ENCODE results near the gene DLL3. TPM values are rescaled to one million over a fixed set of nuclear protein-coding genes. Genes with fewer than 3 reads are reported as not detected.

DLL3 gene
- total RNA-seq, 4 donors from 2014 or later, result not detected

DNA sequence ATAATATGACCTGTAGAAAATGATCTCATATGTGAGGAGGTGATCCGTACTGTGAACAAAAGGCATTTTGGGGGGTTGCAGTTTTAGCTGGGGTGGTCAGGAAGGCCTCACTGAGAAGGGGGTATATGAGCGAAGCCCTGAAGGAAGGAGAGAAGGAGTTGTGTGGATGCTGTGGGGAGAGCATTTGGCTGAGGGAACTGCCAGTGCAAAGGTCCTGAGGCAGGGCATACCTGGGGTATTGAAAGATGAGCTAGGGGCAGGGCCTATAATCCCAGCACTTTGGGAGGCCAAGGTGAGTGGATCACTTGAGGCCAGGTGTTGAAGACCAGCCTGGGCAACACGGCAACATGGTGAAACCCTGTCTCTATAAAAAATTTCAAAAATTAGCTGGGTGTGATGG lies 18.7 kb downstream of the DLL3 start:
- WGBS, 2 donors (ENCODE audit: low coverage in 1 of 2), result 49 to 77% methylated on average over 2 to 3 of the region's 3 CpGs
- no peak for TF ChIP-seq EP300 (IDR thresholded peaks at IDR 0.05; ENCODE audit: low read depth)
- TF ChIP-seq POLR2AphosphoS5 (IDR thresholded peaks at IDR 0.05), result no peak
- TF ChIP-seq, protein P1, sequence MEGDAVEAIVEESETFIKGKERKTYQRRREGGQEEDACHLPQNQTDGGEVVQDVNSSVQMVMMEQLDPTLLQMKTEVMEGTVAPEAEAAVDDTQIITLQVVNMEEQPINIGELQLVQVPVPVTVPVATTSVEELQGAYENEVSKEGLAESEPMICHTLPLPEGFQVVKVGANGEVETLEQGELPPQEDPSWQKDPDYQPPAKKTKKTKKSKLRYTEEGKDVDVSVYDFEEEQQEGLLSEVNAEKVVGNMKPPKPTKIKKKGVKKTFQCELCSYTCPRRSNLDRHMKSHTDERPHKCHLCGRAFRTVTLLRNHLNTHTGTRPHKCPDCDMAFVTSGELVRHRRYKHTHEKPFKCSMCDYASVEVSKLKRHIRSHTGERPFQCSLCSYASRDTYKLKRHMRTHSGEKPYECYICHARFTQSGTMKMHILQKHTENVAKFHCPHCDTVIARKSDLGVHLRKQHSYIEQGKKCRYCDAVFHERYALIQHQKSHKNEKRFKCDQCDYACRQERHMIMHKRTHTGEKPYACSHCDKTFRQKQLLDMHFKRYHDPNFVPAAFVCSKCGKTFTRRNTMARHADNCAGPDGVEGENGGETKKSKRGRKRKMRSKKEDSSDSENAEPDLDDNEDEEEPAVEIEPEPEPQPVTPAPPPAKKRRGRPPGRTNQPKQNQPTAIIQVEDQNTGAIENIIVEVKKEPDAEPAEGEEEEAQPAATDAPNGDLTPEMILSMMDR (IDR thresholded peaks at IDR 0.05), result no peak
- no peak for TF ChIP-seq POLR2A (IDR thresholded peaks at IDR 0.05)
- no peaks in the 10 kb centered on the region for H3K9me3 ChIP-seq
- DNase-seq, result no peak
- no peak overlapping the region for H3K27ac ChIP-seq
- H3K36me3 ChIP-seq, result no peaks in the 10 kb centered on the region
- intact Hi-C loops (cut with DNase I; ENCODE audit: low total_unique reads) (no loop called here), in situ Hi-C loops (cut with MboI; ENCODE audit: low pct_ligation_motif_present in 1 of 4, low pct_unique_long_range_greater_than_20kb in 1 of 4, low sequenced_read_pairs in 3 of 4) (no loop called here)
- H3K4me1 ChIP-seq, result peaks cover 6 to 18% (median 14%) of the 10 kb centered on the region in 4 donors
- H3K4me3 ChIP-seq, result no peak overlapping the region
- H3K27me3 ChIP-seq, result peaks cover 64% of the 10 kb centered on the region

DNA sequence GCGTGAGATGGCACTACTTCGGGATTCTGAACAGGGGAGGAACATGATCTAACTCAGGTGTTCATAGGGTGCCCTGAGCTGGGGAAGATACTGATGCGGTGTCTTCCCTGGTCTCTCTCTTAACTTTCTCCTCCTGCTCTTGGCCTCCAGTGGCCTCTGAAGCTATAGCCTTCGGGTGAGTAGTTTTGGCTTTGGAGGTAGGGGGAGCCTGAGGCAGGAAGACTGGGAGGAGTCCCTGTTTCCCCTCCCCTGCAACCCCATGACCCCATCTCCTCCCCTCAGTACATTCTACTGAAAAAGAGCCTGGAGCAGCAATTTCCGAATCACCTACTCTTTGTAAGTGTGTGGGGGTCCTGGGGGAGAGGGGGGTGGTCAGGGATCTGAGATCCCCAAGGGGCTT lies 19.7 kb downstream of the DLL3 start:
- no peaks in the 10 kb centered on the region for H3K9me3 ChIP-seq
- H3K4me3 ChIP-seq, result no peak overlapping the region
- in situ Hi-C loops (cut with MboI; ENCODE audit: low pct_ligation_motif_present in 1 of 4, low pct_unique_long_range_greater_than_20kb in 1 of 4, low sequenced_read_pairs in 3 of 4), result no loop called here
- no peaks in the 10 kb centered on the region for H3K36me3 ChIP-seq
- intact Hi-C loops (cut with DNase I; ENCODE audit: low total_unique reads), result no loop called here
- 66 to 79% methylated on average over 3 to 5 of the region's 5 CpGs for WGBS, 2 donors (ENCODE audit: low coverage in 1 of 2)
- H3K4me1 ChIP-seq, result peaks cover 6 to 18% (median 14%) of the 10 kb centered on the region in 4 donors
- no peak for DNase-seq
- H3K27ac ChIP-seq, result no peak overlapping the region
- peaks cover 54% of the 10 kb centered on the region for H3K27me3 ChIP-seq
- TF ChIP-seq, protein P1 (IDR thresholded peaks at IDR 0.05), result no peak
- TF ChIP-seq POLR2AphosphoS5 (IDR thresholded peaks at IDR 0.05) (no peak), POLR2A (IDR thresholded peaks at IDR 0.05) (no peak), EP300 (IDR thresholded peaks at IDR 0.05; ENCODE audit: low read depth) (no peak)

DNA sequence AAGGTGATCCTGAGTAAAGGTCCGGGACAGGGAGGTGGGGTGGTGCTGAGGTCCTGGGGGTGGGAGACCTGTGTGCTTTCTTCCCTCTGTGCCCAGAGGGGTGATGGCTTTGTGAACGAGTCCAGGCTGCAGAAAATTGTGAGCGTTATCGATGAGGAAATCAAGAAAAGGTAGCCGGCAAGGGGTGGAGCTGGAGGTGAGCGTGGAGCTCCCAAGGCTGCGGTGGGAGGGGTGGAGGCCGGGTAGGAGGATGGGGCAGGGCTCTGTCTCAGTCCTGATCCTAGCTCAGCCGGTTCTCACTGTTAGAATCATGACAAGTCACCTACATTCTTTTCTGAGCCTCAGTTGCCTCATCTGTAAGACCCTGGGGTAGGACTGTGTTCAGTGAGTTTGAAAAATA lies 20.2 kb downstream of the DLL3 start:
- 50 to 60% methylated on average over 2 to 9 of the region's 9 CpGs for WGBS, 2 donors (ENCODE audit: low coverage in 1 of 2)
- no peak for DNase-seq
- intact Hi-C loops (cut with DNase I; ENCODE audit: low total_unique reads) (no loop called here), in situ Hi-C loops (cut with MboI; ENCODE audit: low pct_ligation_motif_present in 1 of 4, low pct_unique_long_range_greater_than_20kb in 1 of 4, low sequenced_read_pairs in 3 of 4) (no loop called here)
- no peaks in the 10 kb centered on the region for H3K9me3 ChIP-seq
- no peak overlapping the region for H3K27ac ChIP-seq
- no peak for TF ChIP-seq POLR2AphosphoS5 (IDR thresholded peaks at IDR 0.05)
- TF ChIP-seq POLR2A (IDR thresholded peaks at IDR 0.05), result no peak
- TF ChIP-seq, protein P1 (IDR thresholded peaks at IDR 0.05), result no peak
- TF ChIP-seq EP300 (IDR thresholded peaks at IDR 0.05; ENCODE audit: low read depth), result no peak
- no peaks in the 10 kb centered on the region for H3K36me3 ChIP-seq
- peaks cover 49% of the 10 kb centered on the region for H3K27me3 ChIP-seq
- peaks cover 6 to 18% (median 14%) of the 10 kb centered on the region in 4 donors for H3K4me1 ChIP-seq
- H3K4me3 ChIP-seq, result no peak overlapping the region

DNA sequence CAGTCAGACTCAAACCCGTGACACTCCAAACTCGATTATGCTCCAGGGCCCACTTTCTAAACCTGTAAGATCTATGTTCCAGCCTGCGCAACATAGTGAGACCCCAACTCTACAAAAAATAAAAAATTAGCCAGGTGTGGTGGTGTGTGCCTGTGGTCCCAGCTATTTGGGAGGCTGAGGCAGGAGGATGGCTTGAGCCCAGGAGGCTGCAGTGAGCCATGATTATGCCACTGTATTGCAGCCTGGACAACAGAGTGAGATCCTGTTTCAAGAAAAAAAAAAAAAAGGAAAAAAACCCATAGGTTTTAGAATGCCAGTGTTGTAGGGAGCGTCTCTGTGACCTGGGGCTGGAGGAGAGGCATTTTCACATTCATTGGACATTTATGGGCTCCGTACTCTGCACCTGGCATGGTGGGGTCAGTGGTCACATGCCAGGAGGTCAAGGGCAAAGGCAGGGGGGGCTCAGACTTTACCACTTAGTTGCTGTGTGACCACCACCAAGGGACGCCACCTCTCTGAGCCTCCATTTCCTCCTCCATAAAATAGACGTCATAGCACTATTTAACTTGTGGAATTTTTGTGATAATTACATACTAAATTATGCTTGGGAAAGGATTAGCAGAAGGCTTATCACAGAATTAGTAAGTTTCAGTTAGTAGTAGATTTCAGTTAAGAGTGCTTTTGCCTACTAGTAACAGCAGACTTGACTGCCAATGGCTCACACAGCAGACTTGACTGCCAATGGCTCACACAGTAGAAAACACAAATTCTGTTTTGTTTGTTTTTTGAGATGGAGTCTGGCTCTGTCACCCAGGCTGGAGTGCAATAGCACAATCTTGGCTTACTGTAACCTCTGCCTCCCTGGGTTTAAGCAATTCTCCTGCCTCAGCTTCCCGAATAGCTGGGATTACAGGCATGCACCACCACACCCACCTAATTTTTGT lies 22.1 kb downstream of the DLL3 start:
- TF ChIP-seq, protein P1 (IDR thresholded peaks at IDR 0.05), result no peak
- no peak for TF ChIP-seq POLR2A (IDR thresholded peaks at IDR 0.05)
- no peak for TF ChIP-seq EP300 (IDR thresholded peaks at IDR 0.05; ENCODE audit: low read depth)
- TF ChIP-seq POLR2AphosphoS5 (IDR thresholded peaks at IDR 0.05), result no peak
- H3K27me3 ChIP-seq, result peaks cover 30% of the 10 kb centered on the region
- no peaks in the 10 kb centered on the region for H3K36me3 ChIP-seq
- no peak overlapping the region for H3K4me3 ChIP-seq
- in situ Hi-C loops (cut with MboI; ENCODE audit: low pct_ligation_motif_present in 1 of 4, low pct_unique_long_range_greater_than_20kb in 1 of 4, low sequenced_read_pairs in 3 of 4), result no loop called here
- H3K4me1 ChIP-seq, result peaks cover 0 to 5% (median 1%) of the 10 kb centered on the region in 4 donors
- intact Hi-C loops (cut with DNase I; ENCODE audit: low total_unique reads), result no loop called here
- no peak overlapping the region for H3K27ac ChIP-seq
- WGBS, 2 donors (ENCODE audit: low coverage in 1 of 2), result 74 to 85% methylated on average over 5 to 8 of the region's 8 CpGs
- no peaks in the 10 kb centered on the region for H3K9me3 ChIP-seq
- DNase-seq, result no peak
